Endometrial microvascular endothelial cells (primary cell): ENCODE results near the gene WHRN. TPM values are rescaled to one million over a fixed set of nuclear protein-coding genes. Genes with fewer than 3 reads are reported as not detected.

Experiments used
- in situ Hi-C: cut with HindIII; loops from 2 replicates; pipeline ENCODE4 v1.10.0; 2017; ENCODE audit warnings: low sequenced_read_pairs, low pct_unique_long_range_greater_than_20kb; ENCODE audit errors: inconsistent ontology term
- total RNA-seq: library from RNA; depleted of rRNA; stranded (reverse); fragments of >200 nt; gene quantifications from one replicate; pipeline ENCODE4 v1.2.3, GENCODE V29; 2015; ENCODE audit errors: inconsistent ontology term

The WHRN gene
- total RNA-seq, 1 donor from 2014 or later, result not detected

DNA sequence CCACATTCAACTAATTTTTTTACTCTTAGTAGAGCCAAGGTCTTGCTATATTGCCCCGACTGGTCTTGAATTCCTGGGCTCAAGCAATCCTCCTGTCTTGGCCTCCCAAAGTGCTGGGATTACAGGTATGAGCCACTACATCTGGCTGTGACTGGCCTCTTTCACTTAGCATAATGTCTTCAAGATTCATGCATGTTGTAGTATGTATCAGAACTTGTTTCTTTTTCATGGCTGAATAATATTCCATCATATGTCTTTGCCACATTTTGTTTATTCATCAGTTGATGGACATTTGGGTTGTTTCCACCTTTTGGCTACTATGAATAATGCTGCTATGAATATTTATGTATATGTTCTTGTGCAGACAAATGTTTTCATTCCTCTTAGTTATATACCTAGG lies 12.8 kb upstream of the WHRN start:
- in situ Hi-C loops, result loop anchor here (10.0 kb wide), 1 partner anchor 107 kb away; no protein-coding TSS in a partner anchor

DNA sequence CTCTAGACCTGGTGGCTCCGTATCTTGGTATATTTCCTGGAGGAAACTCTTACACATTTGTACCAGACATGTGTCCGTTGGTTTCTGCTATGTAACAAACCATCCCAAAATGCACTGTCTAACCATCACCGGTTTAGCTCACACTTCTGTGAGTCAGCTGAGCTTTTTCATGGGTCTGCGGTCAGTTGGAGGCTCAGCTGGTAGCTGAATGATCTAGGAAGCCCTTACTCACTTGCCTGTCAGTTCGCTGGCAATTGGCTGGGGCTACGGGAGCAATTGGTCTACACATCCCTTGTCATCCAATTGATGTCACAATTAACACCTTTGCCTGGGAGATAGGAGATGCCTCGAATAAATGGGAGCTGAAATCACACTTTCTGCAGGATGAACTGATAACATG lies 11.6 kb upstream of the WHRN start:
- in situ Hi-C loops, result loop anchor here (10.0 kb wide), 1 partner anchor 108 kb away; no protein-coding TSS in a partner anchor

DNA sequence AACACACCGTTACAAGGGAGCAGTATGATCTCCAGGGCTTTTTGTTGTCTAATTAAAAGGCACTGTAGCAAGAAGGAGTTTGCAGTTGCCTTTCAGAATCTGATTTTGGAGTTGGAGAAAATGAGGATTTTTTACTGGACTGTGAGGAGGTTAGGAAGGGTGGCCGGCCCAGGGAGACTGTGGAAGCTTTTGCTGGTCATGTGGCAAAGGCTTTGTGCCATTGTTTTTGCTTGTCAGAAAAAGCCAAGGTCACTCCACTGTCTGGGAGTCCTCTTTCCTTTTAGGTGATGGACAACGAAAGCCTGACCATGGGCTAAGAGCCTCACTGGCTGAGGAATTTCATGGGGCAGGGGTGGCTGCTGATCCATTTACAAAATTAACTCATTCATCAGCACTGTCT lies 10.3 kb upstream of the WHRN start:
- in situ Hi-C loops, result loop anchor here (10.0 kb wide), 1 partner anchor 109 kb away; no protein-coding TSS in a partner anchor

DNA sequence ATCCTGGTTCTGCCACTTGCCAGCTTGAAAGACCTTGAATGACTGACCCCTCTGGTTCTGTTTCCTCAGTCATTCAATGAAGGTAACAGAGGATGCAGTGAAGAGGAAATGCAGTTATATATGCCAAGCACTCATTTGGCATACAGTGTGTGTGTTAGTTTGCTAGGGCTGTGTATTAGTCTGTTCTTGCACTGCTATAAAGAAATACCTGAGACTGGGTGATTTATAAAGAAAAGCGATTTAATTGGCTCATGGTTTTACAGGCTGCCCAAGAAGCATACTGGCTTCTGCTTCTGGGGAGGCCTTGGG lies 8.6 kb upstream of the WHRN start:
- in situ Hi-C loops, result loop anchor here (10.0 kb wide), 1 partner anchor 111 kb away; no protein-coding TSS in a partner anchor

DNA sequence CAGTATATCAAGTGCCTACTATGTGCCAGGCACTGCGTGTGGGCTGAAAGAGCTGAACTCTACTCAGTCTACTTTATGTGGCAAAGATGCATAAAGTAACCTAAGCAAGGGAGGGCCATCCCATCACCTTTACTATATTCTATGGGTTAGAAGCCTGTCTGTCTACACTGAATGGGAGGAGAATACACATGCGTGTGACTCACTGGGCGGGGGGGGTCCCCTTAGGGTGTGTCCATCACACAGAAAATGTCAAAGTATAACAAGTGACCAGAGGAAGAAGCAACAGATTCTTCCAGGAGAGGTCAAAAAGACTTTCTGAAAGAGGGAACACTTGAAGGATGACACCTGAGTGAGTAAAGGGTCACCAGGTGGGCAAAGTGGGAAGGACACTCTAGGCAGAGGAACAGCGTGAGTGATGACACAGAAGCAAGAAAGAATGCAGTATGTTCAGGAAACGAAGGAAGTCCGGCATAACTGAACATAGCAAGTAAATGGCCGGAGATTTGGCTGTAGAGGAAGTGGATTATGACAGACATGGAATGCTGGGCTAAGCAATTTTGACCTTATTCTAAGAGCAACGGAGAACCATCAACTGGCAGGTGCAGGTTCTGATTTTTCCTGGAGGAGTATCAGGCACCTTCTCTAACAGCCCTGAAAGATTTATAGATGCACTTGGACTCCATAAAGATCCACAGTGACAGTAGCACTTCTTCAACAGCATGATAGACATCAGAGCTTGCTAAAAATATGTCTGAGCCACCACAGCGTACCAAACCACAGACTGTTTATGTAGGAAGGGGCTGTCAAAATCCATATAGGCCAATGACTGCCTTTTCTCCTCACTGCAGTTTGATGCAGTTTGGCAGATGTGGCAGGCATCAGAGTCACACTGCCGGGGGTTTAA lies 8.0 kb upstream of the WHRN start:
- in situ Hi-C loops, result loop anchor here (10.0 kb wide), 1 partner anchor 111 kb away; no protein-coding TSS in a partner anchor

DNA sequence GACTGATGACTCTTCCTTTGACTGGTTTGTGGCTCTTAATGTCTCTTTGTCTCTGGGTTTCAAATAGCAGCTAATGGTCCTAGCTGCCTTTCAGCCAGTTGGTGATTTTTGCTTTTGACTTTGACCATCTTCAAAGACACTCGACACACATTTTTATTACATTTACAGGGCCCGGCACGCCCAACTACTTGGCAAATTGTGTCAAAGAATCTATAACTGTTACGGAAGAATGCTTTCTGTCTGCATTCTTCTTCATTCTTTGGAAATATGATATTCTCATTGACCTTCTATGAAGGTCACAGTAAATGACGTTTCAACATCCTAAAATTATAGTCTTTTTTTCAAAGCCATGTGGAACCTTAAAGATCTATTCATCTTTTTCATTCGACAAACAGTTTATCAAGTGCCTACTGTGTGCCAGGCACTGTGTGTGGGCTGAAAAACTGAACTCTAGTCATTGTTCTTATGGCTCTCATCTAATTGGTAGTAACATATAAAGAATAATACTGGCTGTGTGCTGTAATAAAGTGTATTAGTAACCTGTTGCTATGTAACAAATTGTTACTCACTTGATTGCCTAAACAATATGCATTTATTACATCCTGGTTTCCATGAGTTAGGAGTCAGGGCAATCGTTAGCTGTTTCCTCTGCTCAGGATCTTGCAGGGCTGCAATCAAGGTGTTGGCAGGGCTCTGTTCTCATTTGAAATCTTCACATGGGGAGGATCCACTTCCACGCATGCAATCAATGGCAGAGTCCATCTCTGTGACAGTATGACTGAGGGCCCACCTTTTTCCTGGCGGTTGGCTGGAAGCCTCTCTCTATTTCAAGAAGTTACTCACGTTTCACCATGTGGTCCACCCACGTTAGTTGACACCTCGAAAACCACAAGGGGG lies 7.0 kb upstream of the WHRN start:
- in situ Hi-C loops, result loop anchor here (10.0 kb wide), 1 partner anchor 113 kb away; no protein-coding TSS in a partner anchor

DNA sequence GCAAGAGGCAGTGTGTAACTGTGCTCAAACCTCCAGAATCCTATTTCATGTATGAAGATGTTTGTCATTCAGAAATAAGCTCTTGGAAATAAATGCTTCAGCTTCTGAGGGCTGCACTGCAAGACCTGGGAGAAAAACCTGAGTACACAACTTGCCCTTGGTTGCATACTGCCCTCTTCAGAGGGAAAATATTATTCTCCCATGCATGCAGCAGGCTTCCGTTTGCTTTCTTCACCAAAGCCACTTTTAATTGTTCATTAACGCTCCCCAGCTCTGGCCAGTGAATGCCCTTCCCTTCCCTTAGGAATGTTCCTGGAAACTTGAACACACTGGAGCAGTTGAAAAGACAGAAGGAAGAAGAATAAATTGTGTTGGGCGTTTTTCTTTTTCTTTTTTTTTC lies 2.5 kb upstream of the WHRN start:
- in situ Hi-C loops, result no loop called here

DNA sequence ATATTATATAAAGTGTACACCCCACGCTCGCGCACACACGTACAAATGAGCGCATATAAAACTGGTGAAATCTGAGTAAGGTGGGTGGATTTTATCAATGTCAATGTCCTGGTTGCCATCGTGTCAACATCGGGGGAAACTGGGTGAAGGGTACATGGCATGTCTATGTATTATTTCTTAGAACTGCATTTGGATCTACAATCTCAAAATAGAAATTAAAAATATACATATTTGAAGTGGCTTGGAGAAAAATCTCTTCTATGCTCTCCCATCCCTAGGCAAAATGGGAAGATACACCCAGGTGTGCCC lies 763 bp upstream of the WHRN start:
- in situ Hi-C loops, result no loop called here

DNA sequence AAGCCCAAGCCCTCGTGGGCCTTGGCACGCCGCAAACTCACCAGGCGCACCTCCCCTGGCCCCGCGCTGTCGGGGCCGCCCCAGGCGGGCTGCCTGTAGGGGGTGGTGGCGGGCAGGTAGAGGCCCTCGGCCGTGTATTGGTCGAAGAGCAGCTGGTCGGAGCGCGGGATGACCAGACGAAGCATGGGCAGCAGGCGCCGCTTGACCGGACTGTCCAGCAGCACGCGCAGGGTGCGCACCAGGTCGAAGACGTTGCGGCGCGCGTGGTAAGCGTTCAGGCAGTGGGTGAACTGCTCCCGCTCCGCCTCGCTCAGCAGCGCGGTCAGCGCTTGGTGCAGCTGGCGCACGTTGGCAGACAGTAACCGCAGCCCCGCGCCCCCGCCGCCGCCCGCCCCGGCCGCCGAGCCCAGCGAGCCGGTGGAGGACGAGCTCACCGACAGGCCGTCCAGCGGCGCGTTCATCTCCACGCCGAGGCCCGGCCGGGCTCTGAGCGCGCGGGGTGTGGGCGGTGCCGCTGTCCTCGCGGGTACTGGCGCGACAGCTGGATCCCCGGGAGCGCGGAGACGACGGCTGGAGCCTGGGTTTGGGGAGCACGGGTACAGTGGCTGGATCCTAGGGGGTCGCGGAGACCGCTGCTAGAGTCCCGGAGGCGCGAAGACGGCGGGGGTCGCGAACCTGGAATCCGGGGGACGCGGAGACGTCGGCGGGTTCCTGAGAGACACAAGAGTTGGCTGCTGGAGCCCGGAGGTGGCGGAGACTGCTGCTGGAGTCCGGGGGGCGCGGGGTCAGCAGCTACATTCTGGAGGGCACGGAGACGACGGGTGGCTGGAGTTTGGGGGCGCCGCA lies 709 bp downstream of the WHRN start:
- in situ Hi-C loops, result no loop called here

DNA sequence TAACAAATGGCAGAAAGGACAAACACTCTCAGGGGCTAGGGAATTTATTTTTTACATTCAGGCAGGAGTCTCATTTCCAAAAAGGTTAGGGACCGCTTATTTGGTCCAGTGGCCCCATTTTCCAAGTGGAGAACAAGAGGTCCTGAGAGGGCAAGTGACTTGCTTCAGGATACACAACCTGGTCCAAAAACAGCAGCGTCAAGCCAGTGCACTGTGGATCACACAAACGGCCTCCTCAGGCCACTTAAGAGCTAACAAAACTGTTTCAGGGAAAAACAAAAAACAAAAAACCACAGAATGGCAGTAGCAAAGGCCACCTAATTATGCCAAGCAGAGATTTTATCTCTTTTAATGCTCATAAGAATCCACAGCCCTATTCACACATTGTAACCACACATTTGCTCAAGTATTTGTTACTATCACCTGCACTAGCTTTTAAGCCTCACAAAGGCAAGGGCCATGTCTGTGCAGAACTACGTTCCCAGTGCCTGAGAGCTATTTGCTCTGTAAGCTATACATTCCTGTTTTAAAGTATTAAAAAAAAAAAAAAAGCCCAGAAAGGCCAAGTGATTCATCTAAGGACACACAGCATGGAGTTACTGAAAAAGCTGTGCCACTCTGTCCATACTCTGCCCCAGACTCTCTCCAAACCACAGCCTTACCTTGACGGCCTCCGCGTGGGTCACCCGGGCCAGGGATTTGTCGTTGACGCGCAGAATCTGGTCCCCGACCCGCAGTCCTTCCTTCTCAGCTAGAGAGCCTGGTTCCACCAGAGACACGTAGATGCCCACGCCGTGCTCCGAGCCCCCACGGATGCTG lies 1.5 kb downstream of the WHRN start:
- in situ Hi-C loops, result no loop called here

DNA sequence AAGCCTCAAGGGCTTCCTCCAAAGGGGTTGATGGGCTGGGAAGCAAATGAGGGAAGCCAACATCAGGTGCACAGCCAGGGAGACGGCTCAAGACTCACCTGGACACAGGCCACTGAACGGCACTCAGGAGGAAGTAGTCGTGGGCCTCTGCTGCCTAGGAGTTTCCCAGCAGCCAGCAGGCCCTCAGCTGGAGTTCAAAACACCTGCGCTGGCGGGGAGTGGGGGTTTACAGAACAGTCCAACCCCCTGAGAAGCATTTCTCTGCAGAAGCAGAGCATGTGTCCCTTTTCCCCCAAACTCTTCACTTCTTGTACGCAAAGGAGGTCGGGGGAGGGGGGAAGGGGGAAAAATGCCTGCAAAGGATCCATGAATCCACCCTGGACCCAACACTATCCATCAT lies 2.3 kb downstream of the WHRN start:
- in situ Hi-C loops, result no loop called here

DNA sequence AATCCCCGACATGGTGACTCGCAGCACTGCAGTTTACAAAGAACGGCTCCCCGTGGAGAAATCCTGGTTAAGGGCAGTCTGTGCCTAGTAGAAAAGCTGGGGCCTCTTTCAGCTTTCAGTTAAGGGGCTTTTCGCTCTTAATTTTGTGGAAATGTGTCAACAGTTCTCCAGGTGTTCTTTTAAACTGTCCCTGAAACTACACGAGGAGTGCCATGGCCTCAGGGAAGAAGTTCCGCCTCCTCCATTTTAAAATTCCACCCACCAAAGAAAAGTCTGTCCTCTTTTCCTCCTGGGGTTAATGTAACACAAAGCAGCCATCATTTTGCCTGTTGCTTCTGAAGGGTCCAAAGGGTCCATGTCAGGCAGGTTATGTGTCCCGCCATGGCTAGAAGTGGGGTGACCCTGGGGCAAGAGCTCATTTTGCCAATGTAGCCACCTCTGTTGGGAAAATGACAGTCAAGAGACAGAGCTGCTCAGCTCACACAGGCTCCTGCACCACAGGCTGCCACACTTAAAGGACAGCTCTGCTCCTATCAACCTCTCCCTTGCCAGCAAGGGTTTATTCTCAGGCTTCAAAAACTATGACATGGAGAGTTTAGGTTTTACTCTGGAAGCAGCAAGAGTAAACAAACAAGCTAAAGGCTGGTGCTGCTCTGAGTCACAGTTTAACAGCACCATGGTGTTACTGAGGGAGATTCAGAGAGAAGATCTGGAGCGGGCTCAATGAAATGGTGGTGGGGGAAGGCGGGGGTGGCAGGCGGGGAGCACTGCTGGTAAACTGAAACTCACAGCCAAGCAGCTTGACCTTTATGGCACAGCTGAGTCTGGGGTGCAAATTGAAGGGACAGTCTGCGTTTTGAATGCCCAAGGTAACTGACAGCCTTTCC lies 3.2 kb downstream of the WHRN start:
- in situ Hi-C loops, result no loop called here

DNA sequence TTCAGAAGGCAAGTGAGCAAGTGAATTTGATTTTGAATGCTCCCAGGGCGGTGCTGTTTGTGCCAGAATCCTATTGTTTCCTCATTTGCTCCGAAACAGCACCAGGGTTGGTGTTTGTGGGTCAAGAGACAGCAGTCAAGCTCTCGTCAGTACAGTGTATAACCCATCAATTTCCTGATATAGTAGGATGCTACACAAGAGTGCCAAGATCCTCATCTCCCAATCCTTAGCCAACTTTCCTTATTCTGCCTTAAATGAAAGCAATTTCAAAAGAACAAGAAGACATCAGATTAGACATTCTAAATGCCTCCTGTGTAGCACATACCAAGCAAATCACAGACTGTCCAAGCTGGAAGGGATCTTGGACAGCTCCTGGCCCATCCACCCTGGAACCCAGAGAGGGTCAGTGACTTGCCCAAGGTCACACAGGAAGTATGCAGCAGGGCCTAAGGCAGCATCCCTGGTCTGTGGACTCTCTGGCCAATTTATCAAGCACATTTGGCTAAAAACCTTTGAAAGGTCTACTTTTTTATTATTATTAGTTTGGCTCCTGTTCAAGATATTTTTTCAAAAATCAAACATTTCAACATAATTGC lies 4.5 kb downstream of the WHRN start:
- in situ Hi-C loops, result no loop called here

DNA sequence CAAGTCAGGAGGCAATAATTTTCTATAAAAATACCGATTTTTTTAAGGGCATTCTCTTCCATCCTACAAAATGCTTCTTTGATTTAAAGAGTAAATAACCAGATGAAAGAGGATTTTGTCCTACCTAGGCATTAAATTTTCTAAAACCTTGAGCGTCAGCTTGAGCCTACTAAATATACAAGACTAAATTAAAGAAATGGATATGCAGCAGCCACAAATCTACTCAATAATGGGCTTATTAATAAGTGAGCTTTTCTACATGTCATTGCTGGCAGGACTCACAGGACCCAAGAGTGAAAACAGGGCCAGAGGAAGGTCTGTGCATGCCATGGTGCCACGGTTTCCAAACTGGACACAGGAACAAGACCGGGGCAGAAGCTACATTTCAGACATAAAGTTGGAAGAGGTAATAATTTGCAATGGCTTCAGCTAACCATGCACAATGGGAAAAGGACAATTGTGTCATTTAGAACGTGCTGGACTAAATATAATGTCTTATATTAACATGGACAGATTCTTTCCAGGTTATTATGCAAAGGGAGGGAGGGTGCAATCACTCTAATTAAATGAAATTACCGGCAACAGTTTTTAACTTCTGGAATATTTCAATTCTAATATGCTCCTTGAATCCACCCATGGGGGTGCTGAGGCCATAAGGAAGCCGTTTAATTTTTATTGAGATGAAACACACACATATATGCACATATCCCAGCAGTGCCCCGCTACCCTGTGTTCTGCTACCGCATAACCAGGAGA lies 5.2 kb downstream of the WHRN start:
- in situ Hi-C loops, result no loop called here

DNA sequence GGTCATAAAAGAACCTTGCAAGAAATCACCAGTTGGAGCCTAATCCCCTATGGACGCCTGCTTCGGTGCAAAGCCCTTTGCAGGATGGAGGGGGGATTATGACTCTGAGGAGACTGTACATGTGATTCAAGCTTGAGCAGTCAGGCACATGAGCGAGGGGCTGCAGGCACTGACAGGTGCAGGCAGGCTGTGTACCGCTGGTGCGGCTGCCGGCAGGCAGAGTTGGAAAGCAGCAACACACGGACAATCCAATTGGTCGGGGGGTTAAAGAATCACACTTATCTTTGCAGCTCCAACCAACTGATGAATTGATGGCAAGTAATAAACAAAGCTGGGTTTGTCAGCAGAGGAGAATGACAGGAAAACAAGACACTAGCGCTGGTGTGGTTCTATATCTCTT lies 5.7 kb downstream of the WHRN start:
- in situ Hi-C loops, result no loop called here

DNA sequence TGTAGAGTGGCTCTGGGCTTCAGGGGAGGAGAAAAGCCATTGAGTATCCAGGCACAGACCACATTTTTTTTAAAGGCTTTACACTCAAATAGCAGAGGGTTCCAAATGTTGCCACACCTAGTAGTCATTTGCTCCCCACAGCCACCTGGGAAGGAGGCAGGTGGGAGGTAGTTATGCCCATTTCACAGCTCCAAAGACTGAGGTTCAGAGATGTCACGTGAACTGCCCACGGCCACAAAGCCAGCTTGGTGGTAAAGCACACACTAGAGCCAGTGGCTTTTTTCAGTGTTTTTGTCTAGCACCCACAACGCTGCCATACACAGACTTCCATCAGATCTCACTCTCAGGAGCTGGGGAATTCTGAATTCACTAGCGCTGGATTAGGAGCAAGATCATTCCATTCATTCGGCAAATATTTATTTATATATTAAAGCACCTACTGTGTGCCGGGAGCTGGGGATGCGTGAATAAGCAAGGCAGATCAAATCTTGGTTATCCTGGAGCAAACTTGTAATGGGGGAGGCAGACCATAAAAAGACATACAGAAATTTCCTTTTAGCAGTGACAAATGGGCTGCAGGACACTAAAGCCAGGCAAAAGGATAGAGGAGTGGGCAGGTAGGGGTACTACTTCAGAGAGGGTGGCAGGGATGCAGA lies 7.4 kb downstream of the WHRN start:
- in situ Hi-C loops, result no loop called here
